Forelimb muscle (tissue), 1 donor: ENCODE results near the gene GRIK4. TPM values are rescaled to one million over a fixed set of nuclear protein-coding genes. Genes with fewer than 3 reads are reported as not detected.

ENCODE experiments used
- DNase-seq: peaks from one replicate; pipeline ENCODE4 v3.0.0-alpha.2; 2013; ENCODE audit warnings: low read depth
- polyA plus RNA-seq: library from polyadenylated mRNA; unstranded; fragments of 120-200 nt; gene quantifications from one replicate; pipeline ENCODE4 v1.2.1, GENCODE V29; 2013; ENCODE audit not compliant: insufficient read length

Gene GRIK4
- polyA plus RNA-seq, 1 donor: 0.23 TPM

DNA sequence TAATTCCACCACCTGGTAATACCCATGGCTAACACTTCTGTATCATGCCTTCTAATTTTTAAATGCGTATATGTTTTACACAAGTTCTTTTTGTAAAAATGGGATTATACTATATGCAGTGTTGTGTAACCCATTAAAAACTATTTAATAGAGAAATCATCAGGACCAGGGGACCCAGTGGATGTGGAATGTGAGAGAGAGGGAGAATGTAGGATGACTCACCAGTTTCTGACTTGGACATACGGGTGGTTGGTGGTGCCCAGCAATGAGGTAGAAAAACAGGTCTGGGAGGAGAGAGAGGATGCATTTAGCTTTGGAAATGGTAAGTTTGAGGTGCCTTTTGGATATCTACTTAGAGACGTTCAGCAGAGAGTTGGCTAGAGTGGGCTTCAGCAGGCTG is 400.4 kb downstream of the GRIK4 start:
- DNase-seq: no peak

DNA sequence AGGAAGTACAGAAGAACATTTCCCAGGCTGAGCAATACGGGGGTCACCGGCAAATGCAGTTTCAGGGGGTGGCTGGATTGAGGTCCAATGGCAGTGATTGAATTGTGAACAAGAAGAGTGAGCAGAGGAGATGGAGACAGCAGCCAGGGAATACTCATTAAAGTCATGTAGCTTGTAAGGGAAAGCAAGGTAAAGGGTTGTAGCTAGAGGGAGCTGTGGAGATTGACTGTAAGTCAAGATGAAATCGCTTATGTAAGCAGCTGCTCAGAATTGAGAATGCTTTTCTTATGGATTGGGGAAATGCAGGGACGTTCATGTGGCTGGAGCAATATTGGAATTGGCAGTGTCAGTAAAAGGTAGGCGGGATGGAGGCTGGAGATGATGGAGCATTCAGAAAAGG is 401.0 kb downstream of the GRIK4 start:
- DNase-seq: peak; percentile 17

DNA sequence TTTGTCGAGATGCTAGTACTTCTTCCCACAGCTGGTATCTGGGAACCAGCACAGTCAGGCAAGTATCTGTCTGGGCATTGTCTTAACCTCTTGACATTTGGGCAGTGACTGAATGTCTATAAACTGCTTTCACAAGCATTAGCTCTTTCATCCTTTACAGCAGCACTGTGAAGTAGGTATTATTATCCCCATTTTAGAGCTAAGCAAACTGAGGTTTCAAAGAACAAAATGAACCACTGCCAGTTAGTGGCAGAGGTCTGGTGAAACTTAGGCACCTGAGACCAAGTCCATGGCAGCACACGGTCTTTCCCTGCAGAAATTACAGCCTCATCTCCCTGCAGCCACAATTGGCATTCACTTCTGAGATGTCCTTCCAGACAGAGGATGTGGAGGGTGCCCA is 401.4 kb downstream of the GRIK4 start:
- no peak for DNase-seq

DNA sequence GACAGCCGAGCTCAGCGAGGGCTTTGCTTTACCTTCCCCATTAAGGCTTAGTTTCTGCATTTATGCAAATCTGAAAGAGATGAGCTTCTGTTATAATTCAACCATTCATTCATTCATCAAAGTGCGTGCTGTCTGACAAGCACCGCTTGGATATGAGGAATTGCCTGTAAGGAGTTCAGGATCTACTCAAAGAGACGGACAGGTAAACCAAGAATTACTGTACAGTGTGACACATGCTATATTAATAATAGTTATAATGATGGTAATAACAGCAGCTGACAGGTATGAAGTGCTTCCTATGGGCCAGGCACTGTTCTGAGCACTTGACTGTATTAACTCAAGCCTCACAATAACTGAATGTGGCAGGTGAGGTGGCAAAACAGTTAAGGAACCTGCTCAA is 402.5 kb downstream of the GRIK4 start:
- DNase-seq: no peak

DNA sequence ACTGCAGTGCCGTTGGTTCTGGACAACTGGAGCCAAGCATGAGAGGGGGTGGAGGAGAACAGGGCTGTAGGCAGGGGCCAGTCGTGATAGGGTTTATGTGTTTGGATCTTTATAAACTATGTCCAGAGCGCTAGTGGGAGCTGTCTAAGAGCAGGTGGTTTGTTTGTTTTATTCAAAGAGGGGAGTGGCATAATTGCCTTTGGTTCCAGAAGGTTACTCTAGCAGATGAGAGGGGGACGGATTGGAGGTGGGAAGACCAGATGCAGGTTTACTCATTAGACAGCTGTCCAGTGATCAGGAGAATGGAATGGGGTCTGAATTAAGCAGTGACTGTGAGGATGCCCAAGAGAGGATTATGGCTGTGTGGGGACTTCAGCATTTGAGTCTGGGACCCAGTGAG is 403.1 kb downstream of the GRIK4 start:
- no peak for DNase-seq

DNA sequence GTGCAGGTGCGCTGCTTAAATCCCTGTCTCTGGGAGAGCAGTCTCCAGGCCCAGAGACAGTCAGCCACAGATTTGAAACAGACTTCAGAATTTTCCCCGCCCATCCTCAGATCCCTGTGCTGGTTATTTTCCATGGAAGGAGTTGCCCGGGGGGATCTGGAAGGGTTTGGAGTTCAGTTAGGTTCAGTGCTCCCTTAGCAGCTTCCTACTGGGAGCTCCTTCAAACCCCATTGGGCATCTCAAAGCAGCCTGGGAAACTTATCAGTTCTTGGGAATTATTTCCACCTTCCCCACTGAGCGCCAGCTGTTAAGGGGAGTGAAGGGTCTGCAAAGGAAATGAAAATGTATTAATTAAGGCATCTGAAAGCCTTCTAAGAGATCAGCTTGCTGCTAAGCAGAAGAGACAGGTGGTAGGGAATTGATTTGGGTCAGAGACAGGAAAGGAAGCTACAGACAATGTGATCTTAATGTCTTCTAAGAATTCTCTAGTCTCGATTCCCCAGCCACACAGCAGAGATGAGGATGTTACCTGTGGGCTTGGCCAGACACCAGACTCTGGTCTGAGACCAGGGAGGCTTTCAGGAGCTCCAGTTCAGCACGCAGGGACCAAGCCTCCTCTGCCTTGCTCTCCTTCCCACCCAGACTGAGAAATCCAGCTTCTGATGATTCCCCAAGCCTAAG is 406.2 kb downstream of the GRIK4 start:
- DNase-seq: no peak

DNA sequence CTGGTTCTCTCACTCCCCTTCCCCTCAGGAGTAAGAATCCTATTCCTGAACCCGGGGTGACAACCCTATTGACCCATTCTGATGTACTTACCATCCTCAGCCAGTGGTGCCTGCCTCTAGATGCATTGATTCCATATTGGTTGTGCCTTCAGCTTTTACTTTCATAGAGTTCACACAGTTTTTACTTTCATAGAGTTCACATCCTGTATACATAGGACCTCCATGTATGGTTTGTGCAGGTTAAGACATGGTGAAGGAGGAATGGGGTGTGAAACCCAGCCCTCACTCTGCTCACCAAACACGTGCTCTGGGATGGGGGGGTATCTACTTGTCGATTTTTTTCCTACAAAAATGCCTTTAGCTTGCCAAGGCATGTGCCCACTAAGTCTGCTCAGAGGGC is 406.7 kb downstream of the GRIK4 start:
- no peak for DNase-seq

DNA sequence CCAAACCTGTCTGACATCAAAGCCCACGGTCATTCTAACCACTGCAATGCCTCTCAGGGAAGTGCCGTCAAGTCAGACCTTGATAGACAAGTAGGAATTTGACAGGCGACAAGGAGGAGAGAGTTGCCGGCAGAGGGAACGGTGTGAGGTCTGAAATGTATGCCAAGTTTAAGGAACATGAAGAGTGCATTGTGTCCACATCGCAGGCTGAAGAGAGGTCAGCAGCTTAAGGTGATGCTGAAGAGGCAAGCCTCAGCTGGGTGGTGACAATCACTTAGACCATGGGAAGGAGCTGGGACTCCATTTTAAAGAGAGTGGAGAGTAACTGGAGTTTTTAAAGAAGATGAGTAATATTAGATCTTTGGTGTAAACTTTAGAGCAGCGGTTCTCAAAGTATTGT is 407.5 kb downstream of the GRIK4 start:
- no peak for DNase-seq

DNA sequence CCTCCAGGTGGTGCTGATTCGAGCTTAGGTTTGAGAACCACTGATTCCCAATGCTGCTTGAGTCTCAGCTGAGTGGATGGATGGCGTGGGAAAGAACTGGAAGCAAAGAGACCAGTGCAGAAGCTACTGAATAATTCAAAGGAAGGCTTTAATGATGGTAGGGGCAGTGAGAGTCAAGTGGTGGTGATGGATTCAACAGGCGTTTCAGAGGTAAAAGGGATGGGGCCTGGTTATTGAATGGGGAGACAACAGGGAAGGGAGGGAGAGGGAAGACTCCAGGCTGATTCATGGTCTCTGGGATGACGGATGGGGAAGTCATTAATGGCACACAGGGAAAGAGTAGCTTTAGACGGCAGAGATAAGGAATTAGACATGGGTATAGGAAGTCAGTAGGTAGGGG is 408.0 kb downstream of the GRIK4 start:
- DNase-seq: no peak

DNA sequence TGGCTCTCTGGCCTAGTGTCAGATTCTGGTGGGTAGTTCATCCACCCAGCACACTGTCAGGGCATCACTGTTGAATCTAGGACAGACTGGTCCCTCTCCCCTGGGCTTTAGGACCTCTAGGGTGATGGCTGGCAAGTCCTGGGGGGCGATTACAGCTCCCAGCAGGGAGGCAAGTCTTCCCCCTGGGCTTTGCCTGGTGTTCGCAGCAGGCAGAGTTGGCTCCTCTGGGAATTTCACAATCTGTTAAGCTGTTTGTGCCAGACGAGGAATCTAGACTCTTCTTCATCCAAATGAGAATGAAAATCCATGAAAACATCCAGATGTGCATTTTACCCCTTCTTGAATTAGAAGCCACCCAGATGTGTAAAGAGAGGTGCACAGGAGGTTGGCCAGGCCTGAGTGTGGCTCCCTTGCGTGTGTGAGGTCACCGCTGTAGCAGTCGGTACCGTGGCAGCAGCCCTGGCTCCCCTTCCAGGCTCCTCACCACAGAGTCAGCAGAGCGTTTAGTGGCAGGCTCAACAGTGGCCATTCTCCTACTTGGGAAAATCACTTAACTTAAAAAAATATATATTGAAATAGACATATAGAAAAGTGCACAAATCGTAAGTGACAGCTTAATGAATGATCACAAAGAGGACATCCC is 412.4 kb downstream of the GRIK4 start:
- no peak for DNase-seq

DNA sequence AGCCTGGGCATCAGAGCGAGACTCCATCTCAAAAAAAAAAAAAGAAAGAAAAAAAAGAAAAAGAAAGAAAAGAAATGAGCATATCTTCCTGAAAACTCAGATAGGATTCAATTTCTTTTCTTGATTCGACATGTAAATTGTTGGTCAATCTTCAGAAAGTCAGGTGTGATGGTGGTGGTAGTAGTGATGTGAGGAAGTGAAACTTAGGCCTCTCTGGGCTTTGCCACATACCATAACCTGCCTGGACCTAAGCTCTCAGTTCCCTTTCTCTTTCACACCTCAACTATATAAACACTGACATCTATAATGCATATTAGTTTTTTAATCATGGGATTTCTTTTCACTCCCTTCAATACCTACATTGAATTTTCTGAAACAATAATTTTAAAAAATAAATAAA is 414.4 kb downstream of the GRIK4 start:
- DNase-seq: no peak

DNA sequence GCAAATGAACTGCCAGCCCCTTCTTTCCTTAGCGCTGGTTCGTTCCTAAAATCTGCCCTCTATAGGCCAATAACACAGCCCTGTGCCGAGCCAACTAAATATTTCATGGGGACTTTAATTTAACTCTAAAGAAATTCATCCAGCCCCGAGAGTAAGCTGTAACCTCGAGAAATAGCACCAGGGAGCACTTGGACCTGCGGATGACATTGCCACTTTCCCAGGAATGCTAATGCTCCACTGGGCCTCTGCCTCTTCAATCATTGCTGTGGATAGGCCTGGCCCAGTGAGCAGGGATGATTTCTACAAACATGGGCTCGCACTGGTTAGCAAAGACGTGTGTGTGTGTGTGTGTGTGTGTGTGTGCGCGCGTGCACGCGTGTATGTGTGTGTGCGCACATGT is 417.1 kb downstream of the GRIK4 start:
- DNase-seq: no peak

DNA sequence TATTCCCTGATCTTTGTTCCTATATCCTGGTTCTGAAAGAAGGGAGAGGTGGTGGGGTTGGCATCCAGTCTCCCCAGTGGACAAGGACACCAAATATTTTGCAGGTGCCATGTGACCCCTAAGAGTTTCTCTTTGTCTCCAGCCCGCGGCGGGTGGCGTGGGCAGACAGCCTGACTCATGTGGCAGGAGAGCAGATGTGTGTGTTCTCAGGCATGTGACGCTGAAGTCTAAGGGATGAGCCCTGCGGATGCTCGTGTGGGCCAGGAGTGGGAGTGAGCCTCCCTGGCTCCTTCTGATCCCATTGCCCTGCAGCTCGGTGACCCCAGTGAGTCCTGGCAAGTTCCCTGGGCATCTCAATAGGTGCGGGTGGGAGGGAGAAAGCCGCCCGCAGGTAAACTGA is 417.5 kb downstream of the GRIK4 start:
- DNase-seq: no peak

DNA sequence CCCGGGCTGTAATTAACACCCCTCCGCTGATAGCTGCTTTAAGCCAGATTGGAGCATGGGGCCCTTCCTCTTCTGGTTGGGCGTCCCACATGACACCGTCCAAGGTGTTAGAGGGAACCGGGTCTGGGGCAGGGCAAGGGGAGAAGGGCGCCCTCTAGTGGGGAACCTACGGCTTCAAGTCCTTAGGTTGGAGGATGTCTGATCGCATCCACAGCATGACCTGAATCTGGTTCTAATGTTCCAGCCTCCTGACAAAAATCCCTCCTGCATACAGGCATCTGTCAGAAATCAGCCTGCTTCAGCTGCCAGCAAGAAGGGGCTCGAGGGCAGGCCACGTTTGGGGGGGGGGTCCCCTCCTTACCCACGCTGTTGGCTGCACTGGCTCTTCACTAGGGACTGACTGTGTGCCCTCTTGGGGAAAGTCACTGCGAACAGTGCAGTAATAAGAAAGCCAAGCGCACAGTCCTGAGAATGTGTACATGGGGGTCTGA is 418.2 kb downstream of the GRIK4 start:
- DNase-seq: no peak

DNA sequence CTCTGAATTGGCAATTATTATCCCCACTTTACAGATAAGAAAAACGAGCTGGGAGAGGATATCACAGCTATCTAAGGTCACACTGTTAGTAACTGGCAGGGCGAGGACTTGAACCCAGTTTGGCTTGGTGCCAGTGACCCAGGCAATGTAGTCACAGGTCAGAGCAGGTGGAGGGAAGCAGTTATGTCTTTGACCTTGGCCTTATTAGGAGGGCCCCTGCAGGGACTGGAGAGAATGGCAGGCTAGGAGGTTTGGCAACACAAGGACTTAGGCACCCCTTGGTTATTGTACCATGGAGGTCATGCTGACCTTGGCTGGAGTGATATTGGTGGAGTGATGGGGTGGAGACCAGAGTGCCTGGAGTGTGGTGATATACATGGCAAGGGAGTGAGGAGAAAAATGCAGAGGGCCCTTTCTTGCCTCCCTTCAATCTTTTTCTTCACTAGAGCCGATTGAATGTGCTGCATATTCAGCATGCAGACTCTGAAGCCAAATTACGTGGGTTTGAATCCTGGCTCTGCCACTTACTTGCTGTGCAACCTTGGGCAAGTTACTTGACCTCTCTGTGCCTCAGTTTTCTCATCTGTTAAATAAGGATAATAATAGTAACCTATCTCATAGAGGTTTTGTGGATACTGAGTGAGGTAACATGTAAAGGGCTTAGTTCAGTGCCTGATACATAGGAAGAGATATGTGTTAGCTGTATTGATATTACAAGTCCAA is 419.7 kb downstream of the GRIK4 start:
- DNase-seq: no peak

DNA sequence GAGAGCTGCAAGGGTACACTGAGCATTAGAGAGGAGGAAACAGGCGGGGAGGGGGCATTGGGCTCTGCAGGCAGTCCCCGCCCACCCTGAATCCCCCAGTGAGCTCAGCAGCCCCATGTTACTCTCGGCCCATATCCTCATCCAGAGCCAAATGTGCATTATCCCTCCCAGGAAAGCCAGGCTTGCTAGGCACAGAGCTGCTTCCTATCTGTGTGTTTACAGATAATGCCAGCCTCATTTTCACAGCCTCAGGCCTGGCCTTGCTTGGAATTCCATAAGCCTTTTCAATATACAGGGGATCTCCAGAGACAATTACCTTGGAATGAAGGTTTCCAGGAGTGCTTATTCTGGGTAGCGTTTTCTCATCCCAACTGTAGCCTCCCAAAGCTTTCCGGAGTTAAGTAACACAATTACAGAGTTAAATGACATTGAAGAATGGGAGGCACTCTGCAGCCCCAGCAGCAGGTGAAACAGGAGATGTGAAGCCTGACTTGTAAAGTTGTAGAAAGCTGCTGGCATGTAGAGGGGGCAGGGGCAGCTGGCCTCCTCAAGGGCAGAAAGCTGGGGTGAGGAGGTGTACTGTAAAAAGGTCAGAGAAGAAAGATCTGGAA is 420.9 kb downstream of the GRIK4 start:
- DNase-seq: no peak

DNA sequence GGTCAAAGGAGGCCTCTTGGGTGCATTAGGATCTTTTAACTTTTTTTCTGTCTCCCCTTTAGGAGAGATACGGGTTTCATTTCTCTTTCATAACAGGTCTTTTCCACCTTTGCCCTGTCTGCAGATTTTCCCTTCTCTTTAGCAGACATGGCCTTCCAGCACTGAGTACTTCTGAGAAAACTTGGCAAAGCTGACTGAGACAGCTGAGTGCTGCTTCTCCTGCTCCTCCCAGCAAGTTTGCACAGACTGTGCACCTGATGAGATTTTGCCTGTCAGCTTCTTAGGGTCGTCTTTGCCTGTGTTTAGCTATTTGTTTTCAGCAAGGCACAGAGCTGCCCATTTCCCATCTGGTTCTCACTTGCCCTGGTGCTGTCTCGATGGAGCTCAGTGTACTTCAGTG is 424.8 kb downstream of the GRIK4 start:
- no peak for DNase-seq

DNA sequence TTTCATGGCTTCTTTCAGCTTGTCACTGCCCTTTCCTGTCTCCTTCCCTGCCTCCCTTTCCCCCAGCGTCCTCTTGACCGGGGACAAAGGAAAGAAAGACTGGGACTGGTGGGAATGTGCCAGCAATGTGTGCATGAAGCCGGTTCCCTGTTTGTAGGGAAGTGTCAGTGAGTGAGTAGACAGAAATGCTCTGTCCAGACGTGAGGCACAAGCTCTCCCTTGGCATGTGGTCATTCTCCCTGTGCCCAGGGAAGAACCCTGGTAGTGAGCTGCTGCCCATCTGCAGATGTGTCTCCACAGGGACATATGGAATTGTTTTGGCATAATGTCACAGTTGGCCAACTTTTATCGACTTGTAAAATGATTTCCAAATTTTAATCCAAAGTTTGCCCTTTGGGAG is 426.0 kb downstream of the GRIK4 start:
- DNase-seq: no peak

DNA sequence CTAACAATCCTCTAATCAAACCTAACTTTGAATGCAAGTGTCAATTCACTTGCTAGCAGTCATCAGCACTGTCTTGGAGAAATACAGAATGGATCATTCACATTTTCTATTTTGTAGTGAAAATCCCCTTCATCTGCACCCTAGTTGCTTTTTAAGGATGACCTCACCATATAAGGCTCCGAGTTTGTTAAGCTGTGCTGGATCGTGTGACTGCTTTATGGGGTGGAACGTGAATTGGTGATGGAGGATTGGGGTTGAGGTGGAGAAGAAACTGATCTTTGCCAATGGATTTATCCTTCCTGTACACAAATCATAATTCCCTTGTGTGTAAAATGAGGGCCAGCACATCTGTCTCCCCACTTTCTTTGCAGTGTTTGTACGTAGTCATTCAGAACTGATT is 426.7 kb downstream of the GRIK4 start:
- DNase-seq: no peak

DNA sequence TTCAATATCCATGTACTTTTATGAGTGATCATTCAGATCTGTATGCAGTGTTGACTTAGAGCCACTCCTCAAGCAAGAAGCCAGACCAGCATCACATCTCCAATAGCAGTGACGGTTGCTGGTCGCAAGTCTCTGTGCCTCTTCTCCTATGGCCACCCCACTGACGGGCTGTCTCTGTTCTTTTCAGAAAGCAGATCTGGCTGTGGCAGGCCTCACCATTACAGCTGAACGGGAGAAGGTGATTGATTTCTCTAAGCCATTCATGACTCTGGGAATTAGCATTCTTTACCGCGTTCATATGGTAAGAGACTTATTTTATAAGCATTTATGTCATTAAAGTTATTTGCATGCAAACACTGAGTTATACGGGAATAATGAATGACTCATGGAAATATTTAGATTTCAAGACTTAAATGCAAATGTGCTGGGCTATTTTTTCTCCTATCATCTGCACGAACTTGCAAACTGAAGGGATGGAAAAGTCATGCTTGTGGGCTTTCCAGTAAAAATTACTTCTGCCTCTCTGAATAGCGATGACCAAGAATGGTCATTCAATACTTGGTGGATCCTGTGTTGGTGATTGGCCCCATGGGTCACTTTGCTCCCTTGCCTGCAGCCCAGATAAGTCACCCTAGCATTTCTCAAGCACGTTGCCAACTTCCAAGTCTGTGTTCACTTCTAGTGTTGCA is 428.8 kb downstream of the GRIK4 start:
- no peak for DNase-seq

DNA sequence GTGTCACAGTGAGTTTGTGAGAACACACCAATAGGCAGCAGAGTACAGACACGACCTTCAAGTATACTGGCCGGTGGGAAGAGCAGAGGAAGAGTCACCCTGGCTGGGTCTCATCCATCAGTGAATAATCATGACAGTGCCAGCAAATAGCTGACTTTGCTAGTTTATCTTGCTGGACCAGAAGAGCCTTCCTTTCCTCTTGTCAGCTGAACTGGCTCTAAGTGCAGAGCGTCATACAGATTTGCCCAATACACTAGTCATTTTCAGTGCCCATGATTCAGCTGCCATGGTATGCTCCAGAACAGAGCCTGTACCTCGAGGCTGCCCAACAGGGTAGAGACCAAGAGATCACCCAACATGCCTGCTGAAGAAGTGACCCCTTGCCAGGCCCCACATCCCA is 429.5 kb downstream of the GRIK4 start:
- no peak for DNase-seq

DNA sequence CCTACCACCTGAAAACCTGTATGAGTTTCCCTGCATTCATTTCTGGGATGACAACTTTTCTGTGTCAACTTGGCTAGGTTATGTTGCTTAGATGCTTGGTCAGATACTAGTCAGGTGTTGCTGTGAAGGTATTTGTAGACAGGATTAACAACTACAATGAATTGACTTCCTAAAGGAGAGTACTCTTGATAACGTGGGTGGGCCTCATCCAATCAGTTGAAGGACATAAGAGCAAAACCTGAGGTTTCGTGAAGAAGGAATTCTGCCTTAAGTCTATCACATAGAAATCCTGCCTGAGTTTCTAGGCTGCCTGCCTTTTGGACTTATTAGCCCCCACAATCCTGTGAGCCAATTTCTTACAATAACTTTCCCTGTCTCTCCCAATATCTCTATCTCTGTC is 431.2 kb downstream of the GRIK4 start:
- DNase-seq: no peak
